ENCODE data around the gene ALDH1B1.
"Not testable (repeated sequence)": the region's sequence is repeated elsewhere in the genome, so short reads cannot be mapped to it uniquely, and the experiment has no call there.

Gene ALDH1B1

GRCh38 chr9:38388283-38389223 lies 3.9 kb upstream of the ALDH1B1 start:
- DNase-seq: no peak

DNA sequence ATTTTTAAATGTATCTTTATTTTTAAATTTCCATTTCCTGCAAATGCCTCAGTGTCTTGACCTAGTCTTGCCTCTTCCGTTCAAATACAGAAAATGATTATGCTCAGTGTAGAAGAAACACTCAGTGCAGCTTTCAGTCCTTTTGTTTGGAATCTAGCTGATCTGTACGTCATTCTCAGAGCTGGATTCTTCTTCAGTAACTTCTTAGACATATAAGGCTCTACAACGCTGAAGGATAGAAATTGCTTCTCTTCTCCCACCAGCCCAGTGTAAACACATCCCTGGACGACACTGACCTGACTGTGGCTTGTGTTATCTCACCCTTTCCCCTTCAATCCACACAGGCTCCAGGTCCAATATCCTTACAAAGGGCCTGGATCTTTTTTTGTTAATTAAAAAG lies 3.2 kb upstream of the ALDH1B1 start:
- no peak for DNase-seq

- no peak for DNase-seq
Measured at GRCh38 chr9:38390442-38390841, 2.1 kb upstream of the ALDH1B1 start.

- DNase-seq: no peak
Measured at GRCh38 chr9:38390851-38391250, 1.7 kb upstream of the ALDH1B1 start.

DNA sequence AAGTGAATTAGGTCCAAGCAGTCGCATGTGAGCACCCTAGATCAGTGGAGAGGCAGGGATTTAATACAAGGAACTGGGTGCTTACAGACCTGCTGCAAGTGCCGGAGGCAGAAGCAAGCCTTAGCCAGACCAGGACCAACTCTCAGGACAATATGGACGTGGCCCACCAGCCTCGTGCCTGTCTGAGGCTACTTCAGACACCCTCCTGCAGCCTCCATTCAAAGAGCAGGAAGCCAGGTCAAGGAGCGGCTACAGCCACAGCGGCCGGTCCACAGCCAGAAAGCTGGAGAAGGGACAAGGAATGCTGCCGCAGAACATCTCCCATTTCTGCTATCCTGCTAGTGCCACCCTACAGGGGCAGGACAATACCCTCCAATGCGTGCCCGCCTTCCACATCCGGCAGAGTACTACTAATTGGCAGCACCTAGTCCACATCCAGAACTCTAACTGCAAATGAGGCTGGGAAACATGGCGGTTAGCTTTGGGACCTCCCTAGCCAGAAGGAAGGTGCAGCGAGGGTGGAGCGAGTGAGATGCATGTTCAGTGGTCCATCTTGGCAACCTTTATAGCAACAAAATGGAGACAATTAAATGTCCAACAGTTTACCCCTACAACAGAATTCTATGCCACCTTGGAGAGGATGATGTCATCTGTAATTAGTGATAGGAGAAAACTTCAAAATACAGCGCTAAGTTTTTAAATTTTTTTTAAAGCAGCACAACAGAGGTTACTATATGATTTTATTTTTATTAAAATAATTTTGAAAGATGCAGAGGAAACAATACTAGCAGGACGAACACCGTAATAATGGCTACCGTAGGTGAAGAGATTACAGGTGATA lies 1.0 kb upstream of the ALDH1B1 start:
- DNase-seq: no peak

DNA sequence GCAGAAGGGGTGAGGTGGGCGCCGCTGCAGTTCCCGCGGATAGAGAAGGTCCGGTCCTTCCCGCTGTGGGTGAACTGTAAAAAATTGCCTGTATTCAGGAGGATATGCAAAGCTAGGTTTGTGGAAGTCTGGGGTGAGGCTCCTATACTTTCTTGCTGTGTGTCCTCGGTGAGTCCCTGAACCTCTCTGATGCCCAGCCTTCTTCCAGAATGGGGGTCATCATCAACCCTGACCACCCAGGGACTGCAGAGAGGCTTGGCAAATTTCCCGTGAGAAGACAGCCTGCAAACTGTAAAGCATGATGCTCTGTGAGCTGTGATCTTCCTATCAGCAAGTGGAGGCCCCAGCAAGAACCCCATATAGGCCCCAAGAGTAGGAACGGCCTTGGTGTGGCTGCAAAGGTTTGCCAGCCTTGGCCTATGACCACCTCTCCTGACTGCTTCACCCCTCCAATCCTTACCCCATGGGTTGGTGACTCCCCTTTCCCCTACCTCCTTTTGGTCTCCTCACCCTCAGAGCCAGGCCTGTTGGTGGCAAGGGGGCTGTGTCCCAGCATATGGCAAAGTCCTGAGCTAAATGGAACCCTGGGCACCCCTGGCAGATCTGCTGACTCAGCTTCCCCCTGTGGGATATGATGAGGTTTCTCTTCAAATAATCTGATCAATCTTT lies 760 bp downstream of the ALDH1B1 start:
- DNase-seq: no peak

DNA sequence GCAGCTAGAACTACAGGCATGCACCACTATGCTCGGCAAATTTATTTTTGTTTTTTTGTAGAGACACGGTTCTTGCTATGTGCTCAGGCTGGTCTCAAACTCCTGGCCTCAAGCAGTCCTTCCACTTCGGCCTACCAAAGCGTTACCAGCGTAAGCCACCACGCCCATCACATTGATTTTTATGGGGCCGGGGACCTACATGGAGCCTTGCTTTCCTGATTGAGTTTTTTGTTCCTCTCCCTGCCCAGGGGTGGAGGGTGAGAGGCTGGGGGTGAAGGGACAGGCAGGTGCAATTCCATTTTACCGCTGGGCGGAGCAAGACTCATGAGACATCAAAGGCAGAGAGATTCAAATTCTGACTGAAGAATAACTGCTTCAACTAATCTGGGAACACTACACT lies 1.9 kb downstream of the ALDH1B1 start:
- no peak for DNase-seq

GRCh38 chr9:38395653-38396370 lies 3.3 kb downstream of the ALDH1B1 start:
- no peak for DNase-seq

- DNase-seq: no peak
Measured at GRCh38 chr9:38396371-38396671, 3.8 kb downstream of the ALDH1B1 start.

- not testable (repeated sequence) for DNase-seq
Measured at GRCh38 chr9:38399191-38399590, 6.7 kb downstream of the ALDH1B1 start.

GRCh38 chr9:38401994-38402393 lies 9.5 kb downstream of the ALDH1B1 start:
- DNase-seq: no peak

DNA sequence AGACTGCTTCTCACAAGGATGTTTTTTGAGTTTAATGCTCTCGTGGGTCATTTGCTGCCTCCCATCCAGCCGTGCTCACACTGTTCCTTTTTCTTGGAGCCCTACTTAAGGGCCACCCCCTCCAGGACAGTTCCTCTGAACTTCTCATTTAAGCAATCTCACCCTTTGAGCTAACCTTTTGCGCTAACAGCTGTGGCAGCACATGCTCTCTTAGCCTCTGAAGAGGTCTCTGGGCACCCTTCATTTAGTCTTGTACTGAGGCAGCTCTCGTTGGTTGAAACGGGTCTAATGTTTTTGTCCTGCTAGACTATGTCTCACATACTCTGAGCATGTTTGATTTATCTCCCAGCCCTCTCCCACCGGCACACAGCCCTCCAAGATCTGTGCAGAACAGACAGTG lies 11.8 kb downstream of the ALDH1B1 start:
- DNase-seq: no peak

DNA sequence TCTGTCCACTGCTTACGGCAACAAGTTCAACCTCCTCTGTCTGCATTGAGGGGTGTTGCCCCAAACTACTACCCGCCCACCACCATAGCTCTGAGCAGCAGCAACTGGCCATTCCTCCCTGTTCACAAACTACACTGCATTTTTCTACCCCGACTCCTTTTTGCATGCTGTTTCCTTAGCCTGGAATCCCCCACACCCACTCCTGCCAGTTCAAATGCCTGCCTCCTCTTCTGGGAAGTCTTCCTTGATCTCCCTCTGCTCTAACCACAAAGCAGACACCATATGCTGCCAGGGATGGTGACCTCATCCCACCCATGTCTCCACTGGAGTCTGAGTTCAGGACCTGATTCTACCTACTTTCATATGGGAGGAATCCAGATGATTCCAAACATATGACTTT lies 13.3 kb downstream of the ALDH1B1 start:
- no peak for DNase-seq

DNA sequence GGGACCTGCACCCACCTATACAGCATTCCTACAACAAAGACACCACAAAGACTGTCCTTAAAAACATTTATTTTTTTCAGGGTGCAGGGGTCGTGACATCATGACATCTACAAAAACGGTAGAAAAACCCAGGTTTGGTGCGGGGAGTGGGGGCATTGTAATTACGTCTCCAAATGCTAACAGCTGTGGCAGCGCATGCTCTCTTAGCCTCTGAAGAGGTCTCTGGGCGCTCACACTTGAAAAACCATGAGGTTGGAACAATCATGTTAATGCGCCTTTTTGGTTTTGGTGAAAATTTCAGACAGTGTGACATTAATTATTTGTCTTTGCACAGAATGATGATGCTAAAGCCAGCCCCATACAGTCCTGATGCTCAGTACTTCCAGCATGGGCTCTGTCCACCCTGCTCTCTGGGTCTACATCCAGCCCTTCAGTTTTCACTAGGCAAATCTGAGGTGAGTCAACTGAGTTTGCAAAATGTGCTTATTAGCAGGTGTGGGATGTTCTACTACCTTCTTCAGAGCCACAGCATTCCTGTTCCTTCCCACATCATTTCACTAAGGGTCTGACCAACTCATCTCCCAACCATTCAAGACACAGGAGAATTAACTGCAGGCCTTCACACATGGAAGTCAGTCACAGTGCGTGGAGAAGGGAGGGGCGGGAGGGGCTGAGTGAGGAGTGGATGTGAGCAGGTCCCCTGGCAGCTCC lies 14.1 kb downstream of the ALDH1B1 start:
- DNase-seq: no peak

- DNase-seq: no peak
Measured at GRCh38 chr9:38408719-38409118, 16.2 kb downstream of the ALDH1B1 start.

- DNase-seq: no peak
Measured at GRCh38 chr9:38412751-38413150, 20.2 kb downstream of the ALDH1B1 start.

- no peak for DNase-seq
Measured at GRCh38 chr9:38413283-38413682, 20.8 kb downstream of the ALDH1B1 start.

DNA sequence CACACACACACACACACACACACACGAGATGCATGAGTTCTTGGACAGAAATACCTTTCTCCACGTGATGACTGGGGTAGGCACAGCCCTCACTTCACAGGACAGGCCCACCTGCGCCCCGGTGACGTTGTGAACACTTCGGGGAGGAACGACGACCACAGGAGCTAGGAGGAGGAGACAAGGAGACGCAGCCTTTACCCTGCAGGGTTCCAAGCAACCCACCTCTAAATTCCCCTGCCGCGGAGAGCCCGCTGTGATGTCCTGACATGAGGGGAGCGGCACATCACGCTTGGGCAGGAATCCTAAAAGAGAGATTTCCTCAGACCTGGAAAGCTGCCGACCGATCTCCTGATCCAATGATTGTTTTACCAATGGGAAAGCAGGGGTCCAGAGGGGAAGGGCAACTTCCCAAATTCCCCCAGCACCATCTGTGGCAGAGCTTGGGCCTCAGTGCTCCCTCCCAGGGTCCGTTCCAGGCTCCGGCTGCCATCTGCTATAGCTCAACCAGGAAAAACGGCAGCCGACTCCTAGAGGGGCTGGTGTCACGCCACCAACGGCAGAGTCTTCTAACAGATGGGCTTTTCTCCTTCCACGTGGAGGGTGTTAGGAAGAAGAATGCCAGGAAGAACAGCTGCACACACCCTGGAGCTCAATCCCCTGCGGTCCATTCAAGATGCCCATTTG lies 21.7 kb downstream of the ALDH1B1 start:
- DNase-seq: peak in 1 of 2 experiments; percentile 50

DNA sequence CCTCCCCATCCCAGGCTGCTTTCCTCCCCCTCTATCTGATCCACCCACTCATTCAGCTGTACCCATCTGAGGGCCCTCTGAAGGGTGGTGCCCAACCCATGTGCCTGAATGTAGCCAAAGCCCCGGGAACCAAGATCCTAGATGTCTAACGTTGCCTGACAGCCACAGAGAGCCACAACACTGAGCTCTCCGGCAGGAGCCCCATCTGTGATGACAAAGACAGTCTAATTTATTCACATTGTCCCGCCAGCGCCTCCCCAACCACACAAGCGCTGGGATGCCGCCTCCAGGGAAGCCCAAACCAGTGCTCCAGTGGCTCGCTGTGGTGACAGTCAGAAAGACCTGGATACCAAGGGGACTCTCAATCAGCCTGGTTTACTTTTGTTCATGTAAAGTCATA lies 23.4 kb downstream of the ALDH1B1 start:
- no peak for DNase-seq

GRCh38 chr9:38416461-38416860 lies 24.0 kb downstream of the ALDH1B1 start:
- no peak for DNase-seq
